WI38 (cell line): ENCODE results near the gene LRPAP1.

Experiments used
- H3K4me3 ChIP-seq: 2 replicates; pipeline ENCODE4 v1.5.1; 2011; ENCODE audit warnings: low read depth, mild to moderate bottlenecking, control low read depth, low read length
- CTCF ChIP-seq: IDR thresholded peaks from 2 replicates; pipeline ENCODE4 v1.5.1; 2012; ENCODE audit warnings: low read depth, mild to moderate bottlenecking, control low read depth, low read length

LRPAP1 gene

GRCh38 chr4:3502941-3503936 lies 29.0 kb downstream of the LRPAP1 start:
- no peak for TF ChIP-seq CTCF
- no peak overlapping the region for H3K4me3 ChIP-seq

- no peak for TF ChIP-seq CTCF
Observed at GRCh38 chr4:3501825-3502425, 30.3 kb downstream of the LRPAP1 start.

GRCh38 chr4:3501126-3501824 lies 30.9 kb downstream of the LRPAP1 start:
- no peak for TF ChIP-seq CTCF
- no peak overlapping the region for H3K4me3 ChIP-seq

More at GRCh38 chr4:3501825-3502425, 30.3 kb downstream of the LRPAP1 start:
- no peak overlapping the region for H3K4me3 ChIP-seq

GRCh38 chr4:3500634-3501101 lies 31.6 kb downstream of the LRPAP1 start:
- H3K4me3 ChIP-seq: no peak overlapping the region
- TF ChIP-seq CTCF: no peak

GRCh38 chr4:3500111-3500510 lies 32.1 kb downstream of the LRPAP1 start:
- H3K4me3 ChIP-seq: no peak overlapping the region
- no peak for TF ChIP-seq CTCF

GRCh38 chr4:3499710-3500109 lies 32.5 kb downstream of the LRPAP1 start:
- TF ChIP-seq CTCF: no peak
- no peak overlapping the region for H3K4me3 ChIP-seq
